ENCODE data around the gene GAGE10. TPM values are rescaled to one million over a fixed set of nuclear protein-coding genes. Genes with fewer than 3 reads are reported as not detected.

The GAGE10 gene
- total and polyA plus RNA-seq, 2 experiments from 2014 or later = not detected

DNA sequence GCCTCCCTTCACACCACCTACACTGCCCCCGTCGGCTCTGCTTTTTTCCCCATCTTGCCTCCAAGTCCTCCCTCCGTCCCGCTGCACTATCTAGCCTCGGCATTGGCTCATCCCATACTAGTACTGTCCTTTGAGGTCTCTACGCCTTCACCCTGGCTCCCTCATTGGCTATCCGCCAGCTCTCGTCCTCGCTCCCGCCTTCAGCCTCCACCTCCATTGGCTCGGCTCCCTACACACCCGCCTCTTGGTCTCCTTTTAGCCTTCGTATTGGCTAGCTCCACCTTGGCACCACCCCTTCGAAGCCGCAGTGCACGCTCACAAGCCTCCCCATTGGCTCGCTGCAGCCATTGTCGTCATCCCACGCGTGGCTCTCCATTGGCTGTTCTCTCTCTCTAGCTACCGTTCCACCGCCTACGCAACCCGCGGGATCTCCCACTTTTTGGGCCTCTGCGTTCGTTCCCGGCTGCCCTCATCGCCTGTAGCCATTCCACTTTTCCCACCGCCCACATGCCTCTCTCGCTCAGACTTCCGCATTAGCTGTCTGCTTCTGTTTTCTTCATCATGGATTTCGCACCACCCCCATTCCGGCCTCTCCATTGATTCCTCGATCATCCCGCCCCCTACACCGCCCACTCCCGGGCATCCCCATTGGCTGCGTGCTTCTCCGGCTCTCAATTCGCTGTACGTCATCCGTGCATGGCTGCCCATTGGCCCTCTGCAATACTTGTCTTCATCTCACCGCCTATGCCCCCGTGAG is 34.3 kb upstream of the GAGE10 start:
- Histone ChIP-seq H4K20me1 (replicated peaks; ENCODE audit: insufficient read depth) (no peaks in the 10 kb centered on the region; the same call in 1 of the 2 replicates), H3F3A (replicated peaks; ENCODE audit: low read depth) (no peaks in the 10 kb centered on the region), H3K27me3 (ENCODE audit: insufficient read depth) (no peaks in the 10 kb centered on the region), H3K4me1 (ENCODE audit: insufficient read depth) (peaks cover 3% of the 10 kb centered on the region; the same call in 1 of the 2 replicates), H3K4me2 (peak overlapping the region; percentile 79; the same call in 1 of the 2 replicates), H3K79me2 (replicated peaks; ENCODE audit: insufficient read depth) (peaks cover 29% of the 10 kb centered on the region), H3K27ac (ENCODE audit: low read depth) (peak overlapping the region; percentile 92; the same call in 1 of the 2 replicates), H3K9me2 (ENCODE audit: insufficient read depth) (no peaks in the 10 kb centered on the region), H3K4me3 (peak overlapping the region; percentile 62), H3K36me3 (ENCODE audit: insufficient read depth) (no peaks in the 10 kb centered on the region), H2AFZ (no peak overlapping the region)
- peak overlapping the region; percentile 96 for H3K4me3 Mint-ChIP-seq
- no peak for TF ChIP-seq JUNB (IDR thresholded peaks at IDR 0.05; ENCODE audit: unreplicated experiment)
- TF ChIP-seq, protein P1, sequence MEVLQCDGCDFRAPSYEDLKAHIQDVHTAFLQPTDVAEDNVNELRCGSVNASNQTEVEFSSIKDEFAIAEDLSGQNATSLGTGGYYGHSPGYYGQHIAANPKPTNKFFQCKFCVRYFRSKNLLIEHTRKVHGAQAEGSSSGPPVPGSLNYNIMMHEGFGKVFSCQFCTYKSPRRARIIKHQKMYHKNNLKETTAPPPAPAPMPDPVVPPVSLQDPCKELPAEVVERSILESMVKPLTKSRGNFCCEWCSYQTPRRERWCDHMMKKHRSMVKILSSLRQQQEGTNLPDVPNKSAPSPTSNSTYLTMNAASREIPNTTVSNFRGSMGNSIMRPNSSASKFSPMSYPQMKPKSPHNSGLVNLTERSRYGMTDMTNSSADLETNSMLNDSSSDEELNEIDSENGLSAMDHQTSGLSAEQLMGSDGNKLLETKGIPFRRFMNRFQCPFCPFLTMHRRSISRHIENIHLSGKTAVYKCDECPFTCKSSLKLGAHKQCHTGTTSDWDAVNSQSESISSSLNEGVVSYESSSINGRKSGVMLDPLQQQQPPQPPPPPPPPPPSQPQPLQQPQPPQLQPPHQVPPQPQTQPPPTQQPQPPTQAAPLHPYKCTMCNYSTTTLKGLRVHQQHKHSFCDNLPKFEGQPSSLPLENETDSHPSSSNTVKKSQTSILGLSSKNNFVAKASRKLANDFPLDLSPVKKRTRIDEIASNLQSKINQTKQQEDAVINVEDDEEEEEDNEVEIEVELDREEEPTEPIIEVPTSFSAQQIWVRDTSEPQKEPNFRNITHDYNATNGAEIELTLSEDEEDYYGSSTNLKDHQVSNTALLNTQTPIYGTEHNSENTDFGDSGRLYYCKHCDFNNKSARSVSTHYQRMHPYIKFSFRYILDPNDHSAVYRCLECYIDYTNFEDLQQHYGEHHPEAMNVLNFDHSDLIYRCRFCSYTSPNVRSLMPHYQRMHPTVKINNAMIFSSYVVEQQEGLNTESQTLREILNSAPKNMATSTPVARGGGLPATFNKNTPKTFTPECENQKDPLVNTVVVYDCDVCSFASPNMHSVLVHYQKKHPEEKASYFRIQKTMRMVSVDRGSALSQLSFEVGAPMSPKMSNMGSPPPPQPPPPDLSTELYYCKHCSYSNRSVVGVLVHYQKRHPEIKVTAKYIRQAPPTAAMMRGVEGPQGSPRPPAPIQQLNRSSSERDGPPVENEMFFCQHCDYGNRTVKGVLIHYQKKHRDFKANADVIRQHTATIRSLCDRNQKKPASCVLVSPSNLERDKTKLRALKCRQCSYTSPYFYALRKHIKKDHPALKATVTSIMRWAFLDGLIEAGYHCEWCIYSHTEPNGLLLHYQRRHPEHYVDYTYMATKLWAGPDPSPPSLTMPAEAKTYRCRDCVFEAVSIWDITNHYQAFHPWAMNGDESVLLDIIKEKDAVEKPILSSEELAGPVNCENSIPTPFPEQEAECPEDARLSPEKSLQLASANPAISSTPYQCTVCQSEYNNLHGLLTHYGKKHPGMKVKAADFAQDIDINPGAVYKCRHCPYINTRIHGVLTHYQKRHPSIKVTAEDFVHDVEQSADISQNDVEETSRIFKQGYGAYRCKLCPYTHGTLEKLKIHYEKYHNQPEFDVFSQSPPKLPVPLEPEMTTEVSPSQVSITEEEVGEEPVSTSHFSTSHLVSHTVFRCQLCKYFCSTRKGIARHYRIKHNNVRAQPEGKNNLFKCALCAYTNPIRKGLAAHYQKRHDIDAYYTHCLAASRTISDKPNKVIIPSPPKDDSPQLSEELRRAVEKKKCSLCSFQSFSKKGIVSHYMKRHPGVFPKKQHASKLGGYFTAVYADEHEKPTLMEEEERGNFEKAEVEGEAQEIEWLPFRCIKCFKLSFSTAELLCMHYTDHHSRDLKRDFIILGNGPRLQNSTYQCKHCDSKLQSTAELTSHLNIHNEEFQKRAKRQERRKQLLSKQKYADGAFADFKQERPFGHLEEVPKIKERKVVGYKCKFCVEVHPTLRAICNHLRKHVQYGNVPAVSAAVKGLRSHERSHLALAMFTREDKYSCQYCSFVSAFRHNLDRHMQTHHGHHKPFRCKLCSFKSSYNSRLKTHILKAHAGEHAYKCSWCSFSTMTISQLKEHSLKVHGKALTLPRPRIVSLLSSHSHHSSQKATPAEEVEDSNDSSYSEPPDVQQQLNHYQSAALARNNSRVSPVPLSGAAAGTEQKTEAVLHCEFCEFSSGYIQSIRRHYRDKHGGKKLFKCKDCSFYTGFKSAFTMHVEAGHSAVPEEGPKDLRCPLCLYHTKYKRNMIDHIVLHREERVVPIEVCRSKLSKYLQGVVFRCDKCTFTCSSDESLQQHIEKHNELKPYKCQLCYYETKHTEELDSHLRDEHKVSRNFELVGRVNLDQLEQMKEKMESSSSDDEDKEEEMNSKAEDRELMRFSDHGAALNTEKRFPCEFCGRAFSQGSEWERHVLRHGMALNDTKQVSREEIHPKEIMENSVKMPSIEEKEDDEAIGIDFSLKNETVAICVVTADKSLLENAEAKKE (CRISPR knock-in tag; IDR thresholded peaks at IDR 0.05) = no peak
- no peak for TF ChIP-seq STAT1 (IDR thresholded peaks at IDR 0.05; ENCODE audit: unreplicated experiment)
- peak; percentile 72 for TF ChIP-seq POLR2AphosphoS5 (IDR thresholded peaks at IDR 0.05; ENCODE audit: low read depth)
- no peak for TF ChIP-seq EZH2phosphoT487 (IDR thresholded peaks at IDR 0.05; ENCODE audit: unreplicated experiment)
- TF ChIP-seq ZNF331 (CRISPR knock-in tag; IDR thresholded peaks at IDR 0.05; ENCODE audit: low read depth) = no peak
- TF ChIP-seq ETS1 (IDR thresholded peaks at IDR 0.05) = no peak
- TF ChIP-seq NANOG (IDR thresholded peaks at IDR 0.05; ENCODE audit: borderline replicate concordance) = no peak
- peak; percentile 85 for TF ChIP-seq CREB1 (CRISPR knock-in tag; IDR thresholded peaks at IDR 0.05; ENCODE audit: low read depth)
- no peak for TF ChIP-seq ZNF114 (CRISPR knock-in tag; IDR thresholded peaks at IDR 0.05)
- no peak for TF ChIP-seq EZH2 (IDR thresholded peaks at IDR 0.05; ENCODE audit: low read depth, unreplicated experiment)
- peak; percentile 93 for ATAC-seq
- H3K27ac Mint-ChIP-seq = peak overlapping the region; percentile 100
- DNase-seq (ENCODE audit: low spot score) = peak; percentile 95
- no peaks in the 10 kb centered on the region; the same call in 1 of the 3 replicates for H3K9me3 Mint-ChIP-seq
- peaks cover 20% of the 10 kb centered on the region; the same call in 2 of the 3 replicates for H3K36me3 Mint-ChIP-seq (ENCODE audit: low read depth)
- H3K4me1 Mint-ChIP-seq = peaks cover 28% of the 10 kb centered on the region
- H3K27me3 Mint-ChIP-seq (ENCODE audit: insufficient read depth, low read depth, poor library complexity) = peaks cover 7% of the 10 kb centered on the region

Data from GM23338 (cell line).